COLO668 (cell line): Measurements from ENCODE around the gene PDE11A.

Experiments
- DNase-seq: peaks from one replicate; lab custom pipeline; 2025; ENCODE audit not compliant: unreplicated experiment; lab: John Stamatoyannopoulos, UW

Gene PDE11A

DNA sequence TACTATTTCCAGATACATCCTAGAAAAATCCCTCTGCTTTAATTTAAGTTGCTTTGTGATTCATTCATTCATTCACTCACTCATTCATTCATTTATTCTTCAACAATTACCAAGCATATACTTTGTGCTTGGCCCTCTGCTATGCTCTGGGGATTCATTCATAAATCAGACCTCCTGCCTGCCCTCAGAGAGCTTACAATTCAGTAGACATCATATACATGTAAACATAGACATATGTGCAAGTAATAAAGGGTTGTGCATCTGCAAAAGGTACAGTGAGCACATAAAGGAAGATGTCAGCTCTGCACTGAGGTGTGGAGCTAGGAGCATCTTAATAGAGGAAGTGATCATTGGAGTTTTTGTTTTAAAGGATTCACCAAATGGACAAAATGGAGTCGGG lies 490.6 kb downstream of the PDE11A start:
- DNase-seq = no peak

DNA sequence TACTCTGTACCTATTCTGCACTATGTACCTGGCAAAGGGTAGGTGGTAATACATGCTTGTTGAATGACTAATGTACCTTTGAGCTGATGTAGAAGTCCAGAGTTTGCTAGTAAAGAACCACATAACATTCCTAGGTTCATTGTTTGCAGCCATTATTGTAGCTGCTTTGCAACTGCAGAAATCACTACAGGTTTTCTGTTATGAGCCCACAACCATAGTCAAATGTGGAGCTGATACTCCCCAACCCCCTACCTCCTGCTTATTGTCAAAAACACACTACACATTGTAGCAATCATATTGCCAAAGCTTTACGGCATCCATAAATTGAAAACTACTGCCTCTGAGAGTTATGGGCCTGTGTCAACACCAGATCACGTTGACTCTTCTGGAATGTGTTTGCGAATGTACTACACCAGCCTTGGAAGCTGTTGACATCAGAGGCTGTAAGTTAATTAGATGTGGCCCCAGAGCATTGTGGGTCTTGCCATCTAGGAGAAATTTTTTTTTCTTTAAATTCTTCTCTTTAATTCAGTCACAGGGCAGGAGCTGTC lies 493.0 kb downstream of the PDE11A start:
- no peak for DNase-seq

DNA sequence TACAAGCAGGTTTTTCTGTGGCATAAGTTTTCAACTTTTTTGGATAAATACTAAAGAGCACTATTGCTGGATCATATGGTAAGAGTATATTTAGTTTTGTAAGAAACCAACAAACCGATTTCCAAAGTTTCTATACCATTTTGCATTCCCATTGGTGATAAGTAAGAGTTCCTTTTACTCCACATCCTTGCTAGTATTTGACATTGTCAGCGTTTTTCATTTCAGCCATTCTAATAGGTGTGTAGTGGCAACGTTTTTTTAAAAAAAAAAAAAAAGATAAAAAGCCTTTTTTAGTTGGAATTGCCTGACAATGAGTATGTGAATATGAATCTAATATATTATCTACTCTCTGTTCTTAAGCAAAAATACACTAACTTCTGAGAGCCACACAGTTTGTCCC lies 494.1 kb downstream of the PDE11A start:
- DNase-seq = no peak

DNA sequence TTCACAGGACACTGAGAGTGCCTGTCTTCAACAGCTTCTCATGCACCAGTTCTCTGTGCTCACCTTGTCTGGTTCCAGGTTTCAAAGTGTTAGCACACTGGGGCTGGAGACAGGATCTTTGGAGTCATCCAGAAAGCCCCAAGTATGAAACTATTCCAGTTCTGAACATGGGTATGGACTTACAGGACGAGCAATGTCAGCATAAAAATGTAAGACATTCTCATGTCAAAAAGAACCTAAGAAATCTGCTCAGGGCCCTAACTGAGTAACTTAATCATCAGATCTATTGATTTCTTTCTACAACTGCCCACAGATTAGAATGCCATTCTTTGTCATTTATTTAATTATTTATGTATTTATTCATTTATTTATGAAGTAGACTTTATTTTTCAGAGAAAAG lies 495.5 kb downstream of the PDE11A start:
- DNase-seq = no peak

DNA sequence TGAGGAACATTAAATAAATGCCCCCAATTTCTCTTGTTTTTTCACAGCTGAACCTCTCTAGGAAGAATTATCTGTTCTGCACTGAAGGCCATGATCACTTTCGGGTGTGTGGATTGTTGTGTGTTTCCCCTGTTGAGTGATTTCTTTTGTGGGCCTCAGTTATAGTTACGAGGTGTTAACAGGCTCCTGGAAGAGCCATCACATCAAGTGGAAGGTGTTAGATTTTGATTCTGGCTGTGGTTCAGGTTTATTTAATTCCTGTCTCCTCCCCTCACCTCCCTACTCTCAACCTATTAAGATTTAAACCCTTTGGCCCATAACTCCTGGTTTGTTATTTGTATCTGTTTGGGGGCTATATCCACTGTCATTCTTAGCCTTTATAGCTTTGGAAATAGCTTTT lies 497.2 kb downstream of the PDE11A start:
- no peak for DNase-seq

DNA sequence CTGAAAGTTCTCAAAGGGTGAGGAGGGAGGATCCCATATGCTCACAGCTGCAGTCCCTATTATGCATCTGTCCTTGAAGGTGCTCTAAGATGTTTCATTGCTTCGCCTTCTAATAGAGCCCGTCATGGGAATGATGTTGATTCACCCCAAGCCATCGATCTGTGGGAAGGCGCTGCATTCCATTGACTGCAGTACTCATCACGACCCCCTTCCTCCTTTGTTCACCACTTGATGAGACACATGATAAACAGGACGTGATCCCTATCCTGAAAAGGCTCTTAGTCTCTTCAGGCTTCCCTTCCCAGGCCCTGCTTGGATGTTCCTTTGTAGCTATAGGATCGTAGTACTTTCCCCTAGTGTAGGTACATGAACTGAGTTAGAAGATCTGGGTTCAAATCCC lies 498.2 kb downstream of the PDE11A start:
- no peak for DNase-seq
